ENCODE data around the gene STK32B. TPM values are rescaled to one million over a fixed set of nuclear protein-coding genes. Genes with fewer than 3 reads are reported as not detected.

STK32B gene
- 20.2 to 21.4 TPM (median 20.9 TPM) in 5 replicates for total RNA-seq (2022; extraction: Qiagen RNA extraction; ENCODE audit: low read depth)

GRCh38 chr4:5051278-5052203, at the start of gene STK32B:
TSS of gene STK32B (plus strand) at chr4:5051480.

GRCh38 chr4:5019274-5019673, 32.0 kb upstream of the STK32B start, which contains the start of gene CYTL1:
TSS of gene CYTL1 (minus strand) at chr4:5019458. CDS start at chr4:5019445, 13 bp downstream.

Other genes starting within 250 kb of the STK32B start
- 6.7 to 13.9 TPM (median 13.2 TPM) in 5 replicates for gene MSX1, start 191.8 kb upstream of the STK32B start, total RNA-seq (2022; extraction: Qiagen RNA extraction; ENCODE audit: low read depth)
- gene CYTL1, start 32.0 kb upstream of the STK32B start, total RNA-seq (2022; extraction: Qiagen RNA extraction; ENCODE audit: low read depth) = not detected in 5 replicates